ENCODE results near the gene NDOR1.

NDOR1 gene

GRCh38 chr9:137221506-137222111 is 16.1 kb downstream of the NDOR1 start:
- DNase-seq, result no peak

- DNase-seq, result no peak
These were observed 16.9 kb downstream of the NDOR1 start, which contains the start of gene RNF208 for GRCh38 chr9:137222190-137223077. Gene RNF208, minus strand, starts transcription at chr9:137222240. Its CDS starts 1,028 bp downstream, at chr9:137221212.

GRCh38 chr9:137223078-137223970 is 17.8 kb downstream of the NDOR1 start:
- DNase-seq, result peak; percentile 99

- peak; percentile 31 for DNase-seq
These were observed 19.6 kb downstream of the NDOR1 start, which contains the start of gene CYSRT1 for GRCh38 chr9:137224830-137225694. Gene CYSRT1, plus strand, starts transcription at chr9:137225174. Its CDS starts 448 bp downstream, at chr9:137225622.

- no peak for DNase-seq
These were observed 20.3 kb downstream of the NDOR1 start for GRCh38 chr9:137225699-137226331.

- DNase-seq, result no peak
These were observed 21.0 kb downstream of the NDOR1 start for GRCh38 chr9:137226338-137227053.

- DNase-seq, result peak; percentile 93
These were observed 21.8 kb downstream of the NDOR1 start, which contains the start of gene RNF224 for GRCh38 chr9:137227054-137227852. Gene RNF224, plus strand, starts transcription at chr9:137227502. Its CDS starts 834 bp downstream, at chr9:137228336.

- DNase-seq, result peak; percentile 35
These were observed 22.5 kb downstream of the NDOR1 start for GRCh38 chr9:137227853-137228505.

GRCh38 chr9:137228506-137228967 is 23.0 kb downstream of the NDOR1 start:
- no peak for DNase-seq

- DNase-seq, result no peak
These were observed 23.7 kb downstream of the NDOR1 start for GRCh38 chr9:137228968-137229896.

GRCh38 chr9:137229903-137230704 is 24.6 kb downstream of the NDOR1 start:
- DNase-seq, result no peak

GRCh38 chr9:137230705-137231371 is 25.3 kb downstream of the NDOR1 start, which contains the start of gene SLC34A3:
Gene SLC34A3, plus strand, starts transcription at chr9:137230901. Its CDS starts 802 bp downstream, at chr9:137231703.
- DNase-seq, result no peak

GRCh38 chr9:137231372-137232039 is 26.0 kb downstream of the NDOR1 start:
- no peak for DNase-seq

GRCh38 chr9:137232101-137232500 is 26.6 kb downstream of the NDOR1 start:
- DNase-seq, result no peak

GRCh38 chr9:137232510-137232909 is 27.0 kb downstream of the NDOR1 start:
- no peak for DNase-seq

Data from hematopoietic multipotent progenitor cell treated with erythropoietin and hydrocortisone succinate and interleukin-3 and kit ligand, for 6 days (in vitro differentiated cells).